ENCODE data around the gene MAD2L2. TPM values are rescaled to one million over a fixed set of nuclear protein-coding genes. Genes with fewer than 3 reads are reported as not detected.

Gene MAD2L2
- total RNA-seq, 1 experiment from 2014 or later = 93.8 TPM

DNA sequence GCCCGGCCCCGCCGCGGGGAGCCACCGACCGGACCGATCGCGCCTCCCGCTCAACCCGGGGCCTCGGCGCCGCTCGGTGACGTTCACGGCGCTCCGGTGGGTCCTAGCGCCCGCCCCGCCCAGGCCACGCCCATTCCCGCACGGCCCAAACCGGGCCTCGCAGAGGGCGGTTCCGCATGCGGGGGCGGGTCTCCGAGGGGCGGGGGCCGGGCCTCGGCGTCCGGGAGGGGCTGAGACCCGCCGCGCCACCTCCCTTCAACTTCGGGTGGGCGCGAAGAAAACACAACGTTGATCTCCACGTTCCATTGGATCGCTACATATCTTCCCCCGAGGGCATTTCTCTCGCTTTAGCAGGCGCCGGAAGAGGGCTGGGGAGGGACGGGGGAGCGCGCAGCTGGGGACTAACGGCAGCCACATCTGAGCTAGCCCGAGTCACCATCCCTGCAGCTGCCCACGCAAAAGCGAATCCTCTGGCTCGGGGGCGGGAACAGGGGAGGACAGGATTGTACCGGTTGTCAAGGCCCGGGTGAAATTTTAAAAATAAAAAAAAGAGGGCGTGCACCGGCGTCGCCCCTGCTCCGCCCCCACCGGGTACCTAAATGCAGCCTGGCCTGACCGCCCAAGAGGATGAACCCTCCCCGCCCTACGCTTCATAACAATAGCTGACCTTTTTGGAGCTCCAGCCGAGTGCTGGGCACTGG, at the start of gene MAD2L2 (continued):
- TF ChIP-seq, protein P1, sequence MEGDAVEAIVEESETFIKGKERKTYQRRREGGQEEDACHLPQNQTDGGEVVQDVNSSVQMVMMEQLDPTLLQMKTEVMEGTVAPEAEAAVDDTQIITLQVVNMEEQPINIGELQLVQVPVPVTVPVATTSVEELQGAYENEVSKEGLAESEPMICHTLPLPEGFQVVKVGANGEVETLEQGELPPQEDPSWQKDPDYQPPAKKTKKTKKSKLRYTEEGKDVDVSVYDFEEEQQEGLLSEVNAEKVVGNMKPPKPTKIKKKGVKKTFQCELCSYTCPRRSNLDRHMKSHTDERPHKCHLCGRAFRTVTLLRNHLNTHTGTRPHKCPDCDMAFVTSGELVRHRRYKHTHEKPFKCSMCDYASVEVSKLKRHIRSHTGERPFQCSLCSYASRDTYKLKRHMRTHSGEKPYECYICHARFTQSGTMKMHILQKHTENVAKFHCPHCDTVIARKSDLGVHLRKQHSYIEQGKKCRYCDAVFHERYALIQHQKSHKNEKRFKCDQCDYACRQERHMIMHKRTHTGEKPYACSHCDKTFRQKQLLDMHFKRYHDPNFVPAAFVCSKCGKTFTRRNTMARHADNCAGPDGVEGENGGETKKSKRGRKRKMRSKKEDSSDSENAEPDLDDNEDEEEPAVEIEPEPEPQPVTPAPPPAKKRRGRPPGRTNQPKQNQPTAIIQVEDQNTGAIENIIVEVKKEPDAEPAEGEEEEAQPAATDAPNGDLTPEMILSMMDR (IDR thresholded peaks at IDR 0.05 in 2 of 3, conservative IDR thresholded peaks at IDR 0.05 in 1 of 3; ENCODE audit: borderline replicate concordance in 1 of 3, insufficient read depth in 1 of 3, low read depth in 2 of 3, low read length in 2 of 3) = no peak
- TF ChIP-seq, protein P2, sequence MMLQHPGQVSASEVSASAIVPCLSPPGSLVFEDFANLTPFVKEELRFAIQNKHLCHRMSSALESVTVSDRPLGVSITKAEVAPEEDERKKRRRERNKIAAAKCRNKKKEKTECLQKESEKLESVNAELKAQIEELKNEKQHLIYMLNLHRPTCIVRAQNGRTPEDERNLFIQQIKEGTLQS (IDR thresholded peaks at IDR 0.05) = no peak
- TF ChIP-seq EZH2 (IDR thresholded peaks at IDR 0.05) = no peak
- TF ChIP-seq EGR1 (IDR thresholded peaks at IDR 0.05; ENCODE audit: low read depth) = peak; percentile 92
- 0 out of 2 replicates have a peak, but pooled peaks have one; percentile 35 for TF ChIP-seq ZFX (IDR thresholded peaks at IDR 0.05)
- TF ChIP-seq SIN3A (IDR thresholded peaks at IDR 0.05; ENCODE audit: low read depth) = no peak; the same call in 1 of the 2 replicates

DNA sequence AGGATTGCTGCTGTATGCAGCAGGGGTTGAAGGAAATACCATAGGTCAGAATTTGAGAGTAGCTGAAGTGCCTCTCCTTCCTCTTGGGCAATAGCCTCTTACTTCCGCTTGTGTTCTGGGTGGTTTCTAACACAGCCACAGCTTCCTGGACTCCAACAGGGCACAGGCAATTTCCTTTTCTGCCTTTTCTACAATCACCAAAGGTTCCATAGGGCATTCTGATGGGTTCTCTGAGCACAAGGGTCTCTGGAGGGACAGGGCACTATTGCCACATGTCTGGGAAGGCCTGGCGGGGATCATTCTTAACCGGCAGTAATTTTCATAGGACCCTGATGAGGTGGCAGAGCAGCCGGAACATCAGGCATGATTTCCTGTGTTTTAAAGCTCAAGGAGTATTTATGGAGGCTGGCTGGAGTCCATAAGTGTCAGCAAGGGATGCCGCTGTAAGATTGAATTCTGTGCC, 49.5 kb upstream of the MAD2L2 start:
- H3K4me1 ChIP-seq (ENCODE audit: control insufficient read depth in 1 of 2, insufficient read depth in 2 of 2, low read length in 2 of 2) = peaks cover 1 to 24% of the 10 kb centered on the region in 2 experiments
- no peak overlapping the region for H3K4me2 ChIP-seq (ENCODE audit: low read length)
- RAD21 ChIA-PET (ENCODE audit: low non-redundant PET in 1 of 2, low total read pairs in 2 of 2, uncharacterized antibody in 2 of 2, unreplicated experiment in 2 of 2) = no interaction called here
- no peaks in the 10 kb centered on the region for H3K36me3 ChIP-seq (ENCODE audit: control insufficient read depth in 1 of 2, insufficient read depth in 2 of 2, low read length in 2 of 2)
- H3K9me2 ChIP-seq (ENCODE audit: insufficient read depth) = no peaks in the 10 kb centered on the region
- intact Hi-C loops (cut with micrococcal nuclease) = no loop called here
- H3K4me3 ChIP-seq (replicated peaks in 1 of 2; ENCODE audit: low read depth in 1 of 2, low read length in 2 of 2) = no peak overlapping the region
- ATAC-seq (no peak), DNase-seq (ENCODE audit: low read depth, low spot score) (no peak)
- no peaks in the 10 kb centered on the region for H3K27me3 ChIP-seq (ENCODE audit: insufficient read depth, low read length)
- no peak overlapping the region for H3K27ac ChIP-seq (ENCODE audit: low read depth, low read length)
- POLR2A ChIA-PET = no interaction called here
- H3K79me2 ChIP-seq (ENCODE audit: insufficient read depth, low read length) = no peaks in the 10 kb centered on the region
- no peaks in the 10 kb centered on the region for H4K20me1 ChIP-seq (ENCODE audit: insufficient read depth)
- H3K9me3 ChIP-seq (ENCODE audit: control insufficient read depth in 1 of 2, insufficient read depth in 1 of 2, low read depth in 1 of 2, low read length in 2 of 2) = no peaks in the 10 kb centered on the region
- no TSS peak for BruUV-seq (replicated peaks)
- CTCF ChIA-PET = no interaction called here
- TF ChIP-seq SP1 (IDR thresholded peaks at IDR 0.05; ENCODE audit: low read depth) = no peak
- TF ChIP-seq ZFX (IDR thresholded peaks at IDR 0.05) = no peak
- no peak for TF ChIP-seq RAD21 (IDR thresholded peaks at IDR 0.05; ENCODE audit: low read depth)
- no peak for TF ChIP-seq ZNF274 (IDR thresholded peaks at IDR 0.05; ENCODE audit: low read depth, low read length)
- TF ChIP-seq FOSL1 (IDR thresholded peaks at IDR 0.05; ENCODE audit: low read depth) = no peak
- no peak for TF ChIP-seq POLR2AphosphoS5 (IDR thresholded peaks at IDR 0.05; ENCODE audit: low read depth, low read length)
- TF ChIP-seq EZH2phosphoT487 (IDR thresholded peaks at IDR 0.05; ENCODE audit: borderline replicate concordance) = no peak
- TF ChIP-seq, protein P3, sequence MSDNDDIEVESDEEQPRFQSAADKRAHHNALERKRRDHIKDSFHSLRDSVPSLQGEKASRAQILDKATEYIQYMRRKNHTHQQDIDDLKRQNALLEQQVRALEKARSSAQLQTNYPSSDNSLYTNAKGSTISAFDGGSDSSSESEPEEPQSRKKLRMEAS (IDR thresholded peaks at IDR 0.05) = no peak
- TF ChIP-seq JUND (IDR thresholded peaks at IDR 0.05) = no peak
- no peak for TF ChIP-seq CBX3 (IDR thresholded peaks at IDR 0.05; ENCODE audit: low read depth)
- no peak for TF ChIP-seq POLR2A (IDR thresholded peaks at IDR 0.05; ENCODE audit: borderline replicate concordance, extremely low read depth, insufficient read depth, insufficient read length)
- no peak overlapping the region for H2AFZ ChIP-seq (ENCODE audit: low read depth, low read length, poor library complexity, severe bottlenecking)
- no peak overlapping the region for H3K9ac ChIP-seq (ENCODE audit: low read length)

Measured in HCT116 (cell line).